ENCODE results near the gene GARIN1A.

DNA sequence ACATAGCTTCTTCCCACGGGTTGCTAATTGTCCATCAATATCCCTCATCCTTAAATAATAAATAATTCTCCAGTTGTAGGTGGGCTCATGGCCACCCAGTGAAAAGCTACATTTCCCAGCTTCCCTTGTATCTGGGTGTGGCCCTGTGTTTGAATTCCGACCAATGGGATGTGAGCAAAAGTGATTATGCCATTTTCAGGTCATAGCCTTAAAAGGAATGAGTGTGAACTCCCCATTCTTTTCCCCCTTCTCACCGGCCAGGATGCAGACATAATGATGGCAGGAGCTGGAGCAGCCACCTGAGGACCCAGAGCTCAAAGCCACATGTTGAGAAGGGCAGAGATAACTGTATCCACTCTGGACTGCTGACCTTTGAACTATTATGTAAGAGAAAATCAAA, 36.7 kb downstream of the GARIN1A start:
- no peak for TF ChIP-seq FOXA1 (IDR thresholded peaks at IDR 0.05)
- TF ChIP-seq, protein P1, sequence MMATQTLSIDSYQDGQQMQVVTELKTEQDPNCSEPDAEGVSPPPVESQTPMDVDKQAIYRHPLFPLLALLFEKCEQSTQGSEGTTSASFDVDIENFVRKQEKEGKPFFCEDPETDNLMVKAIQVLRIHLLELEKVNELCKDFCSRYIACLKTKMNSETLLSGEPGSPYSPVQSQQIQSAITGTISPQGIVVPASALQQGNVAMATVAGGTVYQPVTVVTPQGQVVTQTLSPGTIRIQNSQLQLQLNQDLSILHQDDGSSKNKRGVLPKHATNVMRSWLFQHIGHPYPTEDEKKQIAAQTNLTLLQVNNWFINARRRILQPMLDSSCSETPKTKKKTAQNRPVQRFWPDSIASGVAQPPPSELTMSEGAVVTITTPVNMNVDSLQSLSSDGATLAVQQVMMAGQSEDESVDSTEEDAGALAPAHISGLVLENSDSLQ (IDR thresholded peaks at IDR 0.05): no peak
- no peak for TF ChIP-seq LEF1 (IDR thresholded peaks at IDR 0.05; ENCODE audit: borderline replicate concordance)
- no peak for TF ChIP-seq BHLHE40 (IDR thresholded peaks at IDR 0.05; ENCODE audit: borderline replicate concordance)
- TF ChIP-seq HDGF (IDR thresholded peaks at IDR 0.05; ENCODE audit: borderline replicate concordance): no peak
- TF ChIP-seq TARDBP (IDR thresholded peaks at IDR 0.05): no peak
- TF ChIP-seq FOXK2 (IDR thresholded peaks at IDR 0.05): no peak
- TF ChIP-seq CTBP1 (IDR thresholded peaks at IDR 0.05; ENCODE audit: borderline replicate concordance): no peak
- no peak for TF ChIP-seq L3MBTL2 (conservative IDR thresholded peaks at IDR 0.05)
